ENCODE data around the gene ANKRD44.
"Not testable (repeated sequence)": the region's sequence is repeated elsewhere in the genome, so short reads cannot be mapped to it uniquely, and the experiment has no call there.

The ANKRD44 gene

GRCh38 chr2:197292619-197293018 lies 18.0 kb downstream of the ANKRD44 start:
- peaks cover 76% of the 10 kb centered on the region for H3K4me1 ChIP-seq (ENCODE audit: control insufficient read depth, low read length)
- H3K4me3 ChIP-seq (ENCODE audit: low read length): peak overlapping the region; percentile 75
- TF ChIP-seq, protein P1, sequence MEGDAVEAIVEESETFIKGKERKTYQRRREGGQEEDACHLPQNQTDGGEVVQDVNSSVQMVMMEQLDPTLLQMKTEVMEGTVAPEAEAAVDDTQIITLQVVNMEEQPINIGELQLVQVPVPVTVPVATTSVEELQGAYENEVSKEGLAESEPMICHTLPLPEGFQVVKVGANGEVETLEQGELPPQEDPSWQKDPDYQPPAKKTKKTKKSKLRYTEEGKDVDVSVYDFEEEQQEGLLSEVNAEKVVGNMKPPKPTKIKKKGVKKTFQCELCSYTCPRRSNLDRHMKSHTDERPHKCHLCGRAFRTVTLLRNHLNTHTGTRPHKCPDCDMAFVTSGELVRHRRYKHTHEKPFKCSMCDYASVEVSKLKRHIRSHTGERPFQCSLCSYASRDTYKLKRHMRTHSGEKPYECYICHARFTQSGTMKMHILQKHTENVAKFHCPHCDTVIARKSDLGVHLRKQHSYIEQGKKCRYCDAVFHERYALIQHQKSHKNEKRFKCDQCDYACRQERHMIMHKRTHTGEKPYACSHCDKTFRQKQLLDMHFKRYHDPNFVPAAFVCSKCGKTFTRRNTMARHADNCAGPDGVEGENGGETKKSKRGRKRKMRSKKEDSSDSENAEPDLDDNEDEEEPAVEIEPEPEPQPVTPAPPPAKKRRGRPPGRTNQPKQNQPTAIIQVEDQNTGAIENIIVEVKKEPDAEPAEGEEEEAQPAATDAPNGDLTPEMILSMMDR (IDR thresholded peaks at IDR 0.05; ENCODE audit: low read depth, low read length, poor library complexity, severe bottlenecking): no peak
- no peak for TF ChIP-seq EZH2phosphoT487 (IDR thresholded peaks at IDR 0.05; ENCODE audit: borderline replicate concordance, low read length)
- H3K36me3 ChIP-seq (ENCODE audit: control insufficient read depth, low read length): peaks cover 52% of the 10 kb centered on the region
- peak overlapping the region; percentile 91 for H3K4me2 ChIP-seq (ENCODE audit: low read length)
- H4K20me1 ChIP-seq (ENCODE audit: control insufficient read depth, insufficient read depth, low read depth, low read length): no peaks in the 10 kb centered on the region
- H3K9me2 ChIP-seq (replicated peaks; ENCODE audit: control insufficient read depth, low read length): no peaks in the 10 kb centered on the region
- H3F3A ChIP-seq (ENCODE audit: control insufficient read depth, insufficient read depth): peaks cover 25% of the 10 kb centered on the region
- H3K27ac ChIP-seq (ENCODE audit: low read depth, low read length): peak overlapping the region; percentile 87
- H3K79me2 ChIP-seq (ENCODE audit: control insufficient read depth, low read length): peaks cover 99% of the 10 kb centered on the region
- H3K9me3 ChIP-seq (ENCODE audit: control insufficient read depth, insufficient read depth, low read length): peaks cover 3% of the 10 kb centered on the region; the same call in 1 of the 2 replicates
- no peaks in the 10 kb centered on the region for H3K27me3 ChIP-seq (ENCODE audit: control insufficient read depth, low read length)

- not testable (repeated sequence) for H3F3A ChIP-seq (ENCODE audit: control insufficient read depth, insufficient read depth); H3K9me3 ChIP-seq (ENCODE audit: control insufficient read depth, insufficient read depth, low read length); H3K9me2 ChIP-seq (replicated peaks; ENCODE audit: control insufficient read depth, low read length); H3K4me3 ChIP-seq (ENCODE audit: low read length); H4K20me1 ChIP-seq (ENCODE audit: control insufficient read depth, insufficient read depth, low read depth, low read length); H3K27ac ChIP-seq (ENCODE audit: low read depth, low read length); H3K27me3 ChIP-seq (ENCODE audit: control insufficient read depth, low read length); H3K4me2 ChIP-seq (ENCODE audit: low read length)
- H3K36me3 ChIP-seq (ENCODE audit: control insufficient read depth, low read length): peaks cover 27% of the 10 kb centered on the region
- H3K79me2 ChIP-seq (ENCODE audit: control insufficient read depth, low read length): peaks cover 98% of the 10 kb centered on the region
- H3K4me1 ChIP-seq (ENCODE audit: control insufficient read depth, low read length): peaks cover 31% of the 10 kb centered on the region
Observed at GRCh38 chr2:197287596-197287932, 23.0 kb downstream of the ANKRD44 start.

- Histone ChIP-seq H3K4me2 (ENCODE audit: low read length) (no peak overlapping the region), H4K20me1 (ENCODE audit: control insufficient read depth, insufficient read depth, low read depth, low read length) (no peaks in the 10 kb centered on the region), H3K27ac (ENCODE audit: low read depth, low read length) (no peak overlapping the region), H3K9me2 (replicated peaks; ENCODE audit: control insufficient read depth, low read length) (no peaks in the 10 kb centered on the region), H3K9me3 (ENCODE audit: control insufficient read depth, insufficient read depth, low read length) (peaks cover 3% of the 10 kb centered on the region; the same call in 1 of the 2 replicates), H3K27me3 (ENCODE audit: control insufficient read depth, low read length) (no peaks in the 10 kb centered on the region), H3K79me2 (ENCODE audit: control insufficient read depth, low read length) (peaks cover 97% of the 10 kb centered on the region), H3F3A (ENCODE audit: control insufficient read depth, insufficient read depth) (peaks cover 2% of the 10 kb centered on the region; the same call in 1 of the 2 replicates), H3K36me3 (ENCODE audit: control insufficient read depth, low read length) (peaks cover 22% of the 10 kb centered on the region), H3K4me1 (ENCODE audit: control insufficient read depth, low read length) (peaks cover 26% of the 10 kb centered on the region), H3K4me3 (ENCODE audit: low read length) (no peak overlapping the region)
- no peak for TF ChIP-seq EZH2phosphoT487 (IDR thresholded peaks at IDR 0.05; ENCODE audit: borderline replicate concordance, low read length)
- TF ChIP-seq, protein P1 (IDR thresholded peaks at IDR 0.05; ENCODE audit: low read depth, low read length, poor library complexity, severe bottlenecking): no peak
Observed at GRCh38 chr2:197286805-197287595, 23.6 kb downstream of the ANKRD44 start.

DNA sequence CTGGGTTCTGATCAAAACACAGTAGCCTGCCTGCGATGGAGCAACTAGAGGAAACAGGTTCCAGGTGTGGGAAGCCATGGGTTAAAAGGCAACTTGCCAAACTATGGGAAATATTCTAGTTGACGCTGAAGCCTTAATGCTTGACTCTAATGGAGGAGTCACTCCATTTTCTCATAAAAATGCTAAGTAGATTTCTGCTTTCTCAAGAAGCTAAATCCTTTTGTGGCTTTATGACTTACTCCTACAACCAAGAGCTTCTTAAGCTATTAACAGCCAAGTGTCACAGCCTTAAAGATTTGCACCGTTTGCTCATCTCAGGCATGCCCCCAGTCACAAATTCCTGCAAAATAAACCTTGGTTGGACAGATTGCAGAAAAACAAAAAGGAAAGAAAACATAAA lies 25.2 kb downstream of the ANKRD44 start:
- Histone ChIP-seq H3F3A (ENCODE audit: control insufficient read depth, insufficient read depth) (peaks cover under 1% of the 10 kb centered on the region; the same call in 1 of the 2 replicates), H3K4me1 (ENCODE audit: control insufficient read depth, low read length) (peaks cover 30% of the 10 kb centered on the region), H3K9me3 (ENCODE audit: control insufficient read depth, insufficient read depth, low read length) (peaks cover 3% of the 10 kb centered on the region; the same call in 1 of the 2 replicates), H3K36me3 (ENCODE audit: control insufficient read depth, low read length) (peaks cover 14% of the 10 kb centered on the region), H3K27me3 (ENCODE audit: control insufficient read depth, low read length) (no peaks in the 10 kb centered on the region), H3K9me2 (replicated peaks; ENCODE audit: control insufficient read depth, low read length) (no peaks in the 10 kb centered on the region), H3K27ac (ENCODE audit: low read depth, low read length) (no peak overlapping the region), H3K4me3 (ENCODE audit: low read length) (no peak overlapping the region), H4K20me1 (ENCODE audit: control insufficient read depth, insufficient read depth, low read depth, low read length) (no peaks in the 10 kb centered on the region), H3K4me2 (ENCODE audit: low read length) (no peak overlapping the region), H3K79me2 (ENCODE audit: control insufficient read depth, low read length) (peaks cover 96% of the 10 kb centered on the region)
- no peak for TF ChIP-seq EZH2phosphoT487 (IDR thresholded peaks at IDR 0.05; ENCODE audit: borderline replicate concordance, low read length)
- TF ChIP-seq, protein P1 (IDR thresholded peaks at IDR 0.05; ENCODE audit: low read depth, low read length, poor library complexity, severe bottlenecking): no peak

Data from DOHH2 (cell line).